Measurements from ENCODE around the gene C4orf36.
A peak's percentile ranks its signal among the peaks of the same experiment; 100 is the strongest.
"Not testable (repeated sequence)": the region's sequence is repeated elsewhere in the genome, so short reads cannot be mapped to it uniquely, and the experiment has no call there.

Gene C4orf36

DNA sequence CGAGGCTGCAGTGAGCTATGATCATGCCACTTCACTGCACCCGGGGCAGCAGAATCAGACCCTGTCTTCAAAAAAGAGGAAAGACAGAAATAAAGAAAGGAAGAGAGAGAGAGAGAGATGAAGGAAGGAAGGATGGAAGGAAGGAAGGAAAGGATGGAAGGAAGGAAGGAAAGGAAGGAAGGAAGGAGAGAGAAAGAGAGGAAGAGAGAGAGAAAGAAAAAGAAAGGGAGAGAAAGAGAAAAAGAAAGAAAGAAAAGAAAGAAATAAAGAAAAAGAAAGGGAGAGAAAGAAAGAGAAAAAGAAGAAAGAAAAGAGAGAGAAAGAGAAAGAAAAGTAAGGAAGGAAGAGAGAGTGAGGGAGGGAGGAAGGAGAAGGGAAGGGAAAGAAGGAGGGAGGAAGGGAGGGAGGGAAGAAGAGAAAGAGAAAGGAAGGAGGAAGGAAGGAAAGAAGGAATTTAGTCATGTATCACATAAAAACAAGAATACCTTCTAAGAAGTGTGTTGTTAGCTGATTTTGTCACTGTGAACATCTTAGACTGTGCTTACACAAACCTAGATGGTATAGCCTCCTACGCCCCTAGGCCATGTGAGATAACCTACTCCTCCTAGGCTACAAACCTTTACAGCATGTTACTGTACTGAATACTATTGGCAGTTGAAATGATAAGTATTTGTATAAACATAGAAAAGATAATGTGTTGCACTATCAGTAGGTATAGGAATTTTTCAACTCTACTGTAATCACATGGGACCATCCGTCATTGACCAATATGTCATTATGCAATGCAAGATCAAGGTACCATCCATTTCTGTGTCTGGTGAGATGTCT lies 25.2 kb upstream of the C4orf36 start:
- DNase-seq (ENCODE audit: low spot score), result no peak

DNA sequence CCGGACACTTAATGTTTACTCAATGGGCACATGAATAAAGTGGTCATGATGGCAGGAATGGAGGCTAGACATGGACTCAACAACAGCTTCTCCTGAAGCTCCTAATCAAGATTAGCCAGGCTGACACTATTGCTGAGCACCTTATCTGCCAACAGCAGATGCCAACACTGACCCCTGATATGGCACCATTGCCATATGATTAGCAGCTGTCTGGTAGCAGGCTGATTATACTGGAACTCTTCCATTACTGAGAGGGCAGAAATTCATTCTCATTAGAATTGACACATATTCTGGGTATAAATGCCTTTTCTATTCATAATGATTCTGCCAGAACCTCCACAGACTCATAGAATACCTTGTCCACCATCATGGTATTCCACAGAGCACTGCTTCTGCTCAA lies 24.2 kb upstream of the C4orf36 start:
- no peak for DNase-seq (ENCODE audit: low spot score)

DNA sequence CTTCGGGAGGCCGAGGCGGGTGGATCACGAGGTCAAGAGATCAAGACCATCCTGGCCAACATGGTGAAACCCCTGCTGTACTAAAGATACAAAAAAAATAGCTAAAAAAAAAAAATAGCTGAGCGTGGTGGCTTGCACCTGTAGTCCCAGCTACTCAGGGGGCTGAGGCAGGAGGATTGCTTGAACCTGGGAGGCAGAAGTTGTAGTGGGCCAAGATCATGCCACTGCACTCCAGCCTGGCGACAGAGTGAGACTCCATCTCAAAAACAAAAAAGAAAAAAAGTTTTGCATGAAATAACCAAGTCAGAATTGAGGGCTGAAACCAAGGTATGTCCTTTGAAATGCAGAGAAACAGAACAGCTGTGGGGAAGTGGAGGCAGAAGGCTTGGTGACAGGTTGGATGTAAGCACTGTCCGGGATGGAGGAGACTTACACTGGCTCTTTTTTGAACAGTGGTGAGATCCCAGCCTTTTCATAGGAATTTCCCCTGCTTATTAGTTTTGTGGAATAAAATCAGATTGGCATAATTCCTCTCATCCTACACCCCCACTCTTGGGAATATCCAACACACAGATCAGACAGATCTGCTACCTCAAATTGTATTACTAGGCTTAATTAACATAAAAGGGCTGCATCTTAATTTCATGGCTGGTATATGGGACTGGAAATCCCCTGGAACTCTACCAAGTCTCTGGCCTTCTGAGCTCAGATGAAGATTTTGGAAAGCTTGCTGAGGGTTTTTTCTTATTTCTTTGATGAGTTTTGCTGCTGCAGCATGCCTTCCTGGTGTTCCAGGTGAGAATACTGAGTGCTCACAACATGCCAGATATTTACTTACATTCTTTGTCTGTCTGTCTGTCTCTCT lies 18.8 kb upstream of the C4orf36 start:
- DNase-seq (ENCODE audit: low spot score), result no peak

DNA sequence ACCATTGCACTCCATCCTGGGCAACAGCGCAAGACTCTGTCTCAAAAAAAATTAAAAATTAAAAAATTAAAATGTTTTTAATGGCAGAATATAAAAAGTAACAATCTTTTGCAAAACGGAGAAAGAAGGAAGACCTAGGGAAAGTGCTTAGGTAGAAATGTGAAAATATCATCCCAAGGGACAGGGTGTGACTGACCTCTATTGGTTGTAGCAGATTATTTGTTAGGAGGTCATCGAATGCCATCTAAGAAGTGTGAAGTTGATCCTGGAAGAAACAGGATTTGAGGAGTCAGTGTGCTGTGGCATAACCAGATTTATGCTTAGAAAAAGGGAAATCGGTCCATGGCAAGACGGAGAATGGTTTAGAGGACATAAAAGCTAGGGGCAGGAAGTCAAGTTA lies 18.1 kb upstream of the C4orf36 start:
- DNase-seq (ENCODE audit: low spot score), result no peak

DNA sequence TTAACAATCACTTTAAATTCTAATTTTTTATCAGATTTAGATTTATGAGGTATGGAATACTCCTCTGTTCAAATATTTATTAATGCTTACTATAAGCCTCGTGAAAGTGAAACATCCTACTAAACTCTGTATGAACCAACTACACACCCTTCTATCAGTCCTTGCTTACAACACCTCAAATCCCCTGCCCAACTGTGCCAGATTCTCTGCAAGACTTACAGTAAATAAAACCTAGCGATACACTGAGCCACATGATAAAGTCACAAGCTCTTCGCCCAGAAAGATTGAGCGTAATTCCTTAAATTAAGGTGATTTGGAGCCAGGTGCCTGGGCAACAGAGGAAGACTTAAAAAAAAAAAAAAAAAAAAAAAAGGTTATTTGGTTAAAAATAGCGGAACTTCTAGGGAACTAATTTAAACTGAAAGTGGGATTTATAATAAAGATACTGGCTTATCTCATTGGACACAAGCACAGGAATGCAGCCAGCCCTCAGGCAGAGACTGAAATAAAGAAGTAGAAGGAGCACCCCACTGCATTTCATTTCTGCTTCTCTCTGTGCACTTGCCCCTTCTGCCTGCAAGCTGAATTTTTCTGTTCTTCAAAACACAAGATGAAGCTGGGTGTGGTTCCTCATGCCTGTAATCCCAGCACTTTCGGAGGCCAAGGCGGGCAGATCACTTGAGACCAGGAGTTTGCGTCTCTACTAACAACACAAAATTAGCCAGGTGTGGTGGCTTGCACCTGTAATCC lies 17.5 kb upstream of the C4orf36 start:
- no peak for DNase-seq (ENCODE audit: low spot score)

DNA sequence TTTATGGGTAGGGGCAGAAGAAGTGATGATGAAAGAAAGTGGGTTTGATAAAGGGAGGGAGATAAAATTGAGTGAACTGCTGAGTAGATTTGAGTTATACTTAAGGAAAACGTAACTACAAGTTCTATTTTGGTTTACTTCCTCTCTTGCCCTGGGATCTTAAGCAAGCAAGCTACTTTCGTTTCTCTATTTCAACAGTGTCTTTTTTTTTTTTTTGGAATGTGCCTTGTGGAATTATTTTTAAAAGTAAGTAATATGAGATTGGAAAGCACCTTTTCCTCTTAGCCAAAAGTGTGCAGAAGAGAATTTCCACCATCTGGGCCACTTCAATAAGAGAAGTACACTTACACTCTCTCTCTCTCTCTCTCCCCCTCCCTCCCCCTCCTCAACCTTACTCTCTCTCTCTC lies 16.0 kb upstream of the C4orf36 start:
- no peak for DNase-seq (ENCODE audit: low spot score)

DNA sequence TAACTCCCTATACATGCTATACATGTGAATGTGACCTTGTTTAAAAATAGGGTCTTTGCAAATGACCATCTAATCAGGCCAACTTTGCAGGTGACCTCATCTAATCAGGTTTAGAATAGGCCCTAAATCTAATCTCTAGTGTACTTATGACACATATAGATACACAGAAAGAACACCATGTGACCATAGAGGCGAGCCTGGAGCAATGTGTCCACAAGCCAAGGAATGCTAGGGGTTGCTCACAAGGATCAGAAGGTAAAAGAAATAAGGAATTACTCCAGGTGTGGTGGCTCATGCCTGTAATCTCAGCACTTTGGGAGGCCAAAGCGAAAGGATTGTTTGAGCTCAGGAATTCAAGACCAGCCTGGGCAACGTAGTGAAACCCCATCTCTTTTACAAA lies 9.6 kb upstream of the C4orf36 start:
- DNase-seq (ENCODE audit: low spot score), result no peak

DNA sequence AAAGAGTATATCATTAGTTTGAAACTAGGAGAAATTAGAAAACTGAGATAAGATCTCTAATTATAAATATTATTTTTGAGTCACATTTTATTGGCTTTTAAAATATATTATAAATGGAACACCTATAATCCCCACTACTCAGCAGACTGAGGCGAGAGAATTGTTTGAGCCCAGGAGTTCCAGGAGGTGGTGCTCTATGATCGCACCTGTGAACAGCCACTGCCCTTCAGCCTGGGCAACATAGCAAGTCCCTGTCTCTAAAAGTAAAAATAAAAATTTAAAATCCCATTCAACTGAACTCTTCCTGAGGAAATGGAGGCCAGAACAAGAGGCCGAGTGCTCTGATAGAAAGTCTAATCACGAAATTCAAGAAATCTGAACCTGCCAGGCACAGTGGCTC lies 6.3 kb upstream of the C4orf36 start:
- no peak for DNase-seq (ENCODE audit: low spot score)

DNA sequence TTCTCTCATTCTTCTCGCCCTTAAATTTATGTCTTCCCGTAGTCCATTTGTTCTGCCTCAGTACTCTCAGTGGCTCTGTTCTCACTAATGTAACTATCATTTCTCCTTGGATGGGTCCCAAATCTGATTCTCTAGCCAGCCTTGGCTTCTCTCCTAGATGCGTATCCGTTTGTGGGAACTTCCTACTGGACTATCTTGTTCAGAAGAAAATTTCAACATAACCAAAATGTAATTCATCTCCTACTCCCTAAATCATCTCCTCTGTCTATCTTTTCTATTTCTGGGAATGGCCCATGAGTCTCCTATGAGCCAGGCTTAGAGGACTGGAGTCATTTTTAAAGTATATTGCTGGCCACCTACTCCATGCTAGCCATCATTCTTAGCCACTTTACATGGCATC lies 4.4 kb upstream of the C4orf36 start:
- no peak for DNase-seq (ENCODE audit: low spot score)

DNA sequence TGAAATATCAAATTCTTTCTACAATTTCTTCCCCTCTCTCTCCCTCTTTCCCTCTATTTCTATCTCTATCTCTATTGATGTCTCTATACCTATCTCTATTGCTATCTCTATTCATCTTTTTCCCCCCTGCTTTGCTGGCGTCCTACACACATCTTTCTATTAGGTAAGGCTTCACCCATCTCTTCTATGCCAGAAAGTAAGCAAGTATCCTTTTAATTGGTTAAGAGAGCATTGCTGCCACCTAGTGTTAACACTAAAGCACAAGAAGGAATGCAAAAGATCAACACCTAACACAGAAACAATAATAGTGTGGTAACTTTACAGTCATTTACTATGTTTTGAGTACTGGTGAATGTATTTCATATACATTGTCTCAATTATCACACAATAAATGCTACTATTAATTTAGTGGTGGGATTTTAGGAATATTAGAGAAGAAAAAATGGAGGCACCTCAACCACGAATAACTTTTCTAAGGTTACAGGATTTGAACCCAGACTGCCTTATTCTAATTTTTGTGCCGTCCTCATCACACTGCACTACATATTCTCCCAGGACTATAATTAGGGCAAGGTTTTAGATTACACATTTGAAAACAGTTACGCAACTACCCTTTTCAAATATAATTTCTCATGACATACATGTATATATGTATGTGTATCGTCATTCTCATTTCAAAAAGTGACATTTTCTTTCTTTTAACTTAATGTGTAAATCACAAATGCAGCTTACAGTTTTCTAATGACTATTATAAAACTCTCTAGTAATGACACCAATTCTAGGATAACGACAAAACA lies 3.7 kb upstream of the C4orf36 start:
- DNase-seq (ENCODE audit: low spot score), result peak; percentile 74

DNA sequence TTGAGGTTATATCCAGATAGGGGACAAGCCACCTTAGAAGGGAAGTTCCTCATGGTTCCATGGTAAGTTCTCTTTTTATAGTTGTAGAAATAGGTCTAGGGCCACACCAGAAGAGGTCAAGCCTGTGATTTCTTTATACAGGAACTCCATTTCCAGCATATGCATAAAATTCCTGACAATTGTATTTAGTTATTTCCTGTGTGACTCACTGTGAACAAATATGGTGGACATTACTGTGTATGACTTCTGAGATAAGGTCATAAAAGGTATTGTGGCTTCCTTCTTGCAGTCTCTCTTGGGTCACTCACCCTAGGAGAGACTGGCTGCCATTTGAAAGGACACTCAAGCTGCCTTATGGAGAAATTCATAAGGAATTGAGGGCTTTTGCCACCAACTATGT lies 2.2 kb upstream of the C4orf36 start:
- no peak for DNase-seq (ENCODE audit: low spot score)

DNA sequence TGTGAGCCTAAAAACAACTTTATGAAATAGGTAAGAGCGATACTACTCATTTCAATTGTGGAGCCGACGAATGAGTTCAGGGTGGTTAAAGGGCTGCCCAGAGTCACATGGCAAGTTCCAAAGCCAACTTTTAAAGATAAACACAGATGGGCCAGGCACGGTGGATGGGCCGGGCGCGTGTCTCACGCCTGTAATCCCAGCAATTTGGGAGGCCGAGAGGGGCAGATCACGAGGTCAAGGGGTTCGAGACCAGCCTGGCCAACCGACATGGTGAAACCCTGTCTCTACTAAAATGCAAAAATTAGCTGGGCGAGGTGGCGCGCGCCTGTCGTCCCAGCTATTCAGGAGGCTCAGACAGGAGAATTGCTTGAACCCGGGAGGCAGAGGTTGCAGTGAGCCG lies 914 bp upstream of the C4orf36 start:
- no peak for DNase-seq (ENCODE audit: low spot score)

DNA sequence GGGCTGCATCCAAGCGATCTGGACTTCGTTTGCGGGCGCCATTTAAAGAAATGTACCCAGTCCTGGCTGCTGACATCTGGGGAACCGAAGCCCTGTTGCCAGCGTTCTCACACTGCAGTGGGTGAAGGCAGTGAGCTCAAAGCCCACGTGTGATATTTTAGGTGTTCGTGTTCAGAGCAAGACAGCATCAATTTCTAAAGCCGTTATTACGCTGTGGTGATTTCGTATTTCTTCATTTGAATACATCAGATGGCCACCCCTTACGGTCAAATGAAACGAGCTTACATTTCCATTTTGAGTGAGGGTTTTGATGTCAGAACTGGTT lies 376 bp upstream of the C4orf36 start:
- DNase-seq (ENCODE audit: low spot score), result no peak

DNA sequence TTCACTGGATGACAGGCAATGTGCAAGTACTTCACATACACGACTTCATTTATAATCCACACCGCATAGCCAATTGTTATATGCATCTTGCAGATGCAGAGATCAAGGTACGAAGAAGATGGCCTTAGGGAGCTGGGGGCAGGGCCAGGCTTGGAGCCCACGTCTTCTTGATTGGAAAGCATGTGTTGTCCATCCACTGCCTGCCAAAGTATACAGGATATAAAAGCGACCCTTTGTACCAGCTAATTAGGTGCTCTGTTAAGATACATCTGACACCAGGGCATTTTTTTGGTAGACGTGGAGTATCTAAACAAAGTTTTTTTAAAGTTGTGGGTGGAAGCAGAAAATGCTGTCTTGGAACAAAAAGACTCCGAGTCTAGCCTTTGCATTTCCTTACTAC lies 1.4 kb downstream of the C4orf36 start:
- DNase-seq (ENCODE audit: low spot score), result no peak

DNA sequence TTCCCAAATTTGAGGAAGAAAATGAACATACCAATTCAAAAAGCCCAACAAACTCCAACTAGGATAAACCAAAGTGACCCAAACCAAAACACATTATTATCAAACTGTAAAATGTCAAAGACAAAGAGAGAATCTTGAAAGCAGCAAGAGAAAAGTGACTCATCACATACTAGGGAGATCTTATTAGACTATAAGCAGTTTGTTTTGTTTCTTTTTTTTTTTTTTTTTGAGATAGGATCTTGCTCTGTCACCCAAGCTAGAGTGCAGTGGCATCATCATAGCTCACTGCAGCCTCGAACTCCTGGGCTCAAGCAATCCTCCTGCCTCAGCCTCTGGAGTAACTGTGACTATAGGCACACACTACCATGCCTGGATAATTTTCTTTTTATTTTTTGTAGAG lies 12.6 kb downstream of the C4orf36 start:
- DNase-seq (ENCODE audit: low spot score), result no peak

DNA sequence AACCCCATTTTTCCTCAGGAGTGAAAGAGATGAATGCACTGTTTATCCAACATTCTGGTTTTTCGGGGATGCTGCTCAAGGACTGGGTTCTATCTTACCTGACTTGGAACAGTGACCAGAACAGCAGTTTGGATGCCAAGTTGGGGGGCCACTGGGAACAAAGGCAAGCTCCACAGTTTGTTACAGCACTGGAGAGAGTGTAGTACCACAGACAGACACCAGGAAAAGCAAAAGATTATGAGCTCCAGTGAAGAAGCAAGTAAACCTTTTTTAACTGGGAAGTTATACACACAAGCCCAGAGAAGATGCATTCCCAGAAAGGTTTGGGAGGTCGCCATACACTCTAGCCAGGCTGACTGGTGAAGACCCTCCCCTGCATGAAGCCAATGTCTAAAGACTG lies 13.6 kb downstream of the C4orf36 start:
- no peak for DNase-seq (ENCODE audit: low spot score)

DNA sequence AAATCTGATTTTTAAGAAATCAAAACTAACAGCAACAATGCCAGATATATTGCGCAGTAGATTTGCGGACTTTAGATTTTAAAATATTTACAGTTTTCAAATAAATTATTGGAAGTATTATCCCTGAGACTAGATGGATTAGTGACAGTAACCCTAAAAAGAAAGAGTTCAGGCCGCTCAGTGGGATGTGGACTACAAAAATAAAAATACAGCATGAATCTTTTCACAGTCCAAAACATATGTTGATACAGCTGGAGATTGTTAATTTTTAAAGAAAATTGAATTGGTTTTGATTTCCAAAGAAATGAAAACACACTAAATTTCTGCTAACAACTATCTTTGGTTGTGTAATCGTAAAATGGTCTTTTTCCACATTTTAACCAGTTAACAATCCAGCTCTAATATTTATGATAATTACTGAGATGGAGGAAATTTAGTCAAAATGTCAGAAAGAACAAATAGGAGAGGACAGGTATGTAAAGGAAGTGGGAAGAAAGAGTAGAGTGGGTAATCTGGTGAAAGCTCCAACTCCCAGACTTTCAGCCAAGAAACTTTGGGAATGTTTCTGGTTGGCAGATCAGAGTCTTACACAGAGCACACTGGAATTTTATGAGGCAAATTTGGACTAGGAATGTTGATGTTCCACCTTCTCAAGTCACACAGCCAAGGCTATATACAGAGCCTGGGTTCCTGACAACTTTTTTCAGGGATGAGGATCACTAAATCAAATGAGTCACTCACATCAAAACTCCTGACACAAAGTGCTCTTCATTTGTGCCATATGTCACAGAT lies 15.1 kb downstream of the C4orf36 start:
- DNase-seq (ENCODE audit: low spot score), result no peak

DNA sequence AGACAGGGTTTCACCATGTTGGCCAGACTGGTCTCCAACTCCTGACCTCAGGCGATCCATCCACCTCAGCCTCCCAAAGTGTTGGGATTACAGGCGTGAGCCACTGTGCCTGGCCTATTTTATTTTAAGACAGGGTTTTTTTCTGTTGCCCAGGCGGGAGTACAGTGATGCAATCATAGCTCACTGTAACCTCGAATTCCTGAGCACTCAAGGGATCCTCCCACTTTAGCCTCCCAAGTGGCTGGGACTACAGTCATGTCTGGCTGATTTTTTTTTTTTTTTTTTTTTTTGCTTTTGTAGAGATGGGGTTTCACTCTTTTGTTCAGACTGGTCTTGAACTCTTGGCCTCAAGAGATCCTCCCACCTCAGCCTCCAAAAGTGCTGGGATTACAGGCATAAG lies 16.8 kb downstream of the C4orf36 start:
- not testable (repeated sequence) for DNase-seq (ENCODE audit: low spot score)

DNA sequence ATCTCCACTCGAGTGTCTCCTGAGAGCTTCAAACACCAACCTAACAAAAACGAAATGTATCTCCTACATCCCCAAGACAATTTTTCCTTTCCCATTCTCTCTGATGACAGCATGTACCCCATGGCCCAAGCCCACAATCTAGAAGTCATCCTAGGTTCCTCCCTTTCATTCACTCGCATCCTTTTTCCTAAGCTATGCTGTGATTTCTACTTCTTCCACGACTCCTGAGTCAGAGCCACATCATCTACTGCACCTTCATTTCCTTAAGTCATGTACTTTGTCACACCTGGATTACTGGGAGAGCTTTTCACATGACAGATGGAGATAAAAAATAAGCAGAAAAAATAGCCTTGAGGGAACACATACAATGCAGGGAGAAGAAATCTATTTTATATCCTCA lies 20.1 kb downstream of the C4orf36 start:
- no peak for DNase-seq (ENCODE audit: low spot score)

DNA sequence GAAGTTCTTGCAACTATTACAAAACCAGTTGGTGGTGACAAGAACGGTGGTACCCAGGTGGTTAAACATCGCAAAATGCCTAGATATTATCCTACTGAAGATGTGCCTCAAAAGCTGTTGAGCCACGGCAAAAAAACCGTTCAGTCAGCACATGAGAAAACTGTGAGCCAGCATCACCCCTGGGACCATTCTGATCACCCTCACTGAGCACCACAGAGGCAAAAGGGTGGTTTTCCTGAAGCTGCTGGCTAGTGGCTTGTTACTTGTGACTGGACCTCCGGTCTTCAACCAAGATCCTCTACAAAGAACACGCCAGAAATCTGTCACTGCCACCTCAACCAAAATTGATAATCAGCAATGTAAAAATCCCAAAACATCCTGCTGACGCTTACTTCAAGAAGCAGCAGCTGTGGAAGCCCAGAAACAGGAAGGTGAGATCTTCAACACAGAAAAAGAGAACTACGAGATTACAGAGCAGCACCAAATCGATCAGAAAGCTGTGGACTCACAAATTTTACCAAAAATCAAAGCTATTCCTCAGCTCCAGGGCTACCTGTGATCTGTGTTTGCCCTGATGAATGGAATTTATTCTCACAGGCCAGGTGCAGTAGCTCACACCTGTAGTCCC lies 21.7 kb downstream of the C4orf36 start:
- DNase-seq (ENCODE audit: low spot score), result no peak

All from activated CD4-positive, alpha-beta T cell treated with anti-CD3 and anti-CD28 coated beads, Interleukin-2, Interleukin-4, amounts not matched to agents 100 ng/mL and 50 ng/mL, durations not matched to agents 16 hours and 8 hours (primary cell).